NCI-H524 (cell line): Measurements from ENCODE around the gene GSE1.

Source experiments
- DNase-seq, 2 experiments: peaks; one replicate each; lab custom pipeline; 2025; lab: John Stamatoyannopoulos, UW

The GSE1 gene

GRCh38 chr16:85631802-85632393 is 18.8 kb downstream of the GSE1 start:
- no peak for DNase-seq

- DNase-seq: no peak
These were observed 19.8 kb downstream of the GSE1 start for GRCh38 chr16:85632709-85633437.

- no peak for DNase-seq
These were observed 20.3 kb downstream of the GSE1 start for GRCh38 chr16:85633438-85633743.

DNA sequence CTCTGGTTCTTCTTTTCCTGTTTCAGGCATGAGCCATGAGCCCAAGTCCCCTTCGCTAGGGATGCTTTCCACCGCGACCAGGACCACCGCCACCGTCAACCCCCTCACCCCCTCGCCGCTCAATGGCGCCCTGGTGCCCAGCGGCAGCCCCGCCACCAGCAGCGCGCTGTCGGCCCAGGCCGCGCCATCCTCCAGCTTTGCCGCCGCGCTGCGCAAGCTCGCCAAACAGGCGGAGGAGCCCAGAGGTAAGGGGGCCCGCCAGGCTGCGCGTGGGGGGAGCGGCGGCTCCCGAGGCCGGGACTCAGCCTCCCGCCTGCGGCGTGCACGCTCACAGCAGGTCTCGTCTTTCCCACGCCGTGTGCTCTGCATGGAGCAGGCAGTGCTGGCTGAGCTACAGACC is 20.8 kb downstream of the GSE1 start:
- no peak for DNase-seq

- DNase-seq: peak; percentile 21 to 37
These were observed 21.8 kb downstream of the GSE1 start for GRCh38 chr16:85634747-85635544.

DNA sequence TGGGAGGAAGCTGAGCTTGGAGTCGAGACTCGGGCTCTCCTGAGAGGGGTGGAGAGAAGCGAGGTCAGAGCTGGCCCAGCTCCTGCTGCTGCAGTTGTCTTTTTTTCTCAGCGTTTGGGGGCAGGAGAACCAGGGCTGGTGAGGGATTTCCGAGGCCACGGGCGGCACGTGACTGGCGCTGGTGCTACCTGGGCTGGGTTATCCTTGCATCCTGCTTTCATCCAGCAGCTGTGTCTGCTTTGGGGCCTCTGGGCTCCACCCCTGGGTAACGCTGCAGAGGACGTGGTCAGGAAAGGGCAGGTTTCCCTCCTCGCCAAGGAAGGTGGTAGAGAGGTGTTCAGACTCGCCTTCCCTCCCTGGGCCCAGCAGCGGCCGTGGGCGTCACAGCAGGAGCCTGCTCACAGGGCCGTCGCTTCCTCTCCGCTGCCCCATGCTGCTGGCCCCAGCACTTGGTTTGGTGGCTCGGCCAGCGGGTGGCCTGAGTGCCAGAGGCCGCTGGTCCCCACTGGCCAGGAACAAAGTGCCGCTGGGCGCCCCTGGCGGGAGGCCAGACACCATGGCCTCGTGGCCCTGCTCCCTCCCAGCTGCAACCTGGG is 22.5 kb downstream of the GSE1 start:
- no peak for DNase-seq

DNA sequence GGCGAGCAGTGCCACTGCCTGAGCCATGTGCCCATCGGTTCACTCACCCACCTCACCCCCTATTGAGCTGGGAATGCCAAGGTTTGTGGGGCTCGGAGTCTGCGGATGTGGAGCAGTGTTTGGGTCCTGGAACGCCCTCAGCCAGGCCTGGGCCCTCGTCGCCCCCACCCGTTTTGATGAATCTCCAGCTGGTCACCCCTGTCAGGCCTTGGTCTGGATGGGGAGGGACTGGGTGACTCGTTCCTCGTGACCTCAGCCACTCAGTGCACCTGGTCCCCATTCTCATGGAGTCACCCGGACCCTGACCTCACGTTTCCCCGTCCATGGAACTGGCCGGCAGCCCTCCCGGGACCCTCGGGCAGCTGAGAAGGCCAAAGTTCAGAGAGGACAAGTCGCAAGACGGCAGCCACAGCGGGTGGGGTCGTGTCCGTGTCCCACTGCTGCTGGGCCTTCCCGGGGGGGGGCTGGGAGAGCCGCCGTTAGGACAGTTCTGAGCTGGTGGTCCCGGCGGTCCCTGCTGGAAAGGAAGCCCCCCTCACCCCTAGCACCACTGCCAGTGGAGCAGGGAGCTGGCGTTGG is 23.2 kb downstream of the GSE1 start:
- DNase-seq: no peak

GRCh38 chr16:85637061-85637807 is 24.1 kb downstream of the GSE1 start:
- DNase-seq: no peak

- DNase-seq: peak; percentile 43 to 65
These were observed 24.9 kb downstream of the GSE1 start for GRCh38 chr16:85637808-85638647.

DNA sequence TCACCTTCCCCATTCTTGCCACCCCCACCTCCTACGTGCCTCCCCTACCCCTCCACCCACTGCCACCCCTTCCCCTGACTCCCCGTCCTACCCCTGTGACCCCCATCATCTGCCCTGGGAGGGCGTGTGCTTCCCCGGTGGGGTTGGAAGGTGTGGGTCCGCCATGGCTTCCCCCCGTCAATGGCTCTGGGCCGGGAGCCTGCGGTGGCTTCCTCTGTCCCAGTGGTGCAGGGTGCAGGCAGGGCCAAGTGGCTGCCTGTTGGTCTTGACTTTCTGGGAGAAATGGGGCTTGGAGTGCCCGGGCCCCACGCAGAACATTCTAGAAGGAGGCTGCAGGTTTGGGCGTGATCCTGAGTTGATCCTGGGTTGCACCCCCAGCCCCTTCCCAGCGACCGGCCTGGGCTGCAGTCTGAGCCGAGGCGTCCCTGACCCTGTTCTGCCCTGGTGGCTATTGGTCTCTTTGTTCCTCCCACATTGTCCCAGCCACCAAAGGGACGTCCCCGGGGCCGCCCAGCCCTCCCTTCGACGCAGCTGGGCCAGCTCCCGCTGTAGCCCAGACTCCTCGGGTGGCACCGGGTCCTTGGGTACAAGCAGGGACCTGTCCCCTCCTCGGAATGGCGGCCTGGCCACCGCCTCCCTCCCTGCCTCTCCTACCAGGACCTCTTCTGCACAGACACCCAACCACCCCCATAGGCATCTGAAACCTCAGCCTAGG is 25.7 kb downstream of the GSE1 start:
- no peak for DNase-seq

GRCh38 chr16:85639529-85640253 is 26.6 kb downstream of the GSE1 start:
- peak; percentile 95 to 97 for DNase-seq

GRCh38 chr16:85640254-85640558 is 27.1 kb downstream of the GSE1 start:
- no peak for DNase-seq

DNA sequence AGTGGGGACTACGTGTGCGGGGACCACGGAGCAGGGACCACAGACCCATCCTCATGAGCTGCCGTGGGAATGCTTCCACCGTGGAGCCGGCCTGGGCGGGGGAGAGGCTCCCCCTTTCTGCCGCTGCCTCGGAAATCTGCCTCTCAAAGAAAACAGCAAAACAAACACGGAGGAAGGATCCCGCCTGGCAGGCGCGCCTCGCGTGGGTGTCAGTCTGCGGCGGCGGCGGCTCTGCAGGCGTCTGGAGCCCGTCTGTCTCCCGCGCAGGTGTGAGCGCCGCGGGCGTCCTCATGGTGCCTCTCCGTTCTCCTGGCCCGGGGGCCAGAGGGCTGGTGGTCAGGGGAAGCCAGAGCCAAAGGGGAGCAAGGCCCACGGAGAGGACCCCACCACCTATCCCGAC is 27.5 kb downstream of the GSE1 start:
- no peak for DNase-seq

GRCh38 chr16:85641305-85641704 is 28.2 kb downstream of the GSE1 start:
- DNase-seq: no peak

DNA sequence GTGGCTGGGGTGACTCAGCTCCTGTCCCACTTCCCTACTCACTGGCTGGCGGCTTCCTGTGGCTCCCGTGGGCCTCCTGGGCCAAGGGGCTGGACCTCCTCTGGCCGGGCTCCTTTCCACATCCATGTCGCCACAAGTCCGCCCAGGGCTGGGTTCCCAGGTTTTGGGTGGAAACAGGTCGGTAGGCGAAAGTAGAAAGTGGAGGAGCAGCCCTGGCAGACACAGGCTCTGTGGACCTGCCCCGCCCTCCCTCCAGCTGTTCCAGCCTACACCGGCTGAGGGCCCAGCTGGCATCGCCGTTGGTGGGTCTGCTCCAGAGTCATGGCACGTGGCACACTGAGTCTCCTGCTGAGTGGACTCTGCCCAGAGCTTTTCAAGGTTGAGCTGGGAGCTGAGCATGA is 28.7 kb downstream of the GSE1 start:
- peak; percentile 79 to 88 for DNase-seq

DNA sequence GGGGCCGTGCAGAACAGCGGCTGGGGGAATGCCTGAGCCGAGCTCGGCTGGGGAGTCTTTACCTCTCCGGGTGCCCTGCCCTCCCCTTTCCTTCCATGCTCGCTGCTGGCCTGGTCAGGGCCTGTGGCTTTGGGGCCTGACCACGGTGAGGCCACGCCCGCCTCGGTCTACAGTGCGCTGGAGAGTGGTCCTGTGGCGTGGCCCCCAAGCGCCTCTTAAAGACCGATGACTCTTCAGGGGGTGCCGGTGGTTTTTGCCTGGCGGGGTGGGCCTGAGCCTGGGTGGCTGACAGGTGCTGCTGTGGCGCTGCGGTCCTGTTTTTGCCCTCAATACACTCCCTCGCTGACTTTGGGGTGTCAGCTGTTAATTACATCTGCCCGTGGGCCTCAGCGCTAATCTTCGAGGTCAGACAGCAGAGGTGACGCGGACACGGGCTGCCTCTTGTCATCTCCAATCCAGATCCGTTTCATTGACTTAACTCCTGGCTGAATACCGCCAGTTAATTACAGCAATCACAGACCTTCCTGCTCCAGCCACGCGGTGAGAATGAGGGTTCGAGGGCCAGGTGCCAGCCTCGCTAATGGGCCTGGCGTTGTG is 29.7 kb downstream of the GSE1 start:
- peak; percentile 60 to 68 for DNase-seq

DNA sequence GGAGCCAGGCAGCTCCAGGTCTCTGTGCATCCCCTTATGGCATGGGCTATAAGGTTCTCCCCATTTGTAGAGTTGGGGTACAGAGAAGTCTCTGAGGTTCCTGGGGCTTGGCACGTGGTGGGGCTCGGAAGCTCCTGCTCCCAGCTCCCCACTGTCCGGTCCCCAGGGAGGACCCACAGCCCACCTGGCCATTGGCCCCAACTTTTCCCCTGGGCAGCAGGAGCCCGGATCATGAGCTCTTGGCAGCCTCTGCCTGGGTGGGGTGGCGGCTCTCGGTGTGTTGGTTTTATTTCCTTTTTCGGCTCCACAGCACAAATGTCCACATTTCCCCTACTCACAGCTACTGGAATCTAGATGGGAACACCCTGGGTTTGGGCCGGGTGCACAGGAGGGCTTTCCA is 30.5 kb downstream of the GSE1 start:
- DNase-seq: no peak

GRCh38 chr16:85644093-85644712 is 31.1 kb downstream of the GSE1 start:
- no peak for DNase-seq
